ENCODE results near the gene TPPP.
"Not testable (repeated sequence)": the region's sequence is repeated elsewhere in the genome, so short reads cannot be mapped to it uniquely, and the experiment has no call there.

TPPP gene

GRCh38 chr5:692529-693041, 567 bp downstream of the TPPP start:
- not testable (repeated sequence) for DNase-seq

- DNase-seq: no peak
Measured at GRCh38 chr5:691817-692528, 1.2 kb downstream of the TPPP start.

- not testable (repeated sequence) for DNase-seq
Measured at GRCh38 chr5:691049-691448, 2.1 kb downstream of the TPPP start.

GRCh38 chr5:690293-690692, 2.9 kb downstream of the TPPP start:
- DNase-seq: not testable (repeated sequence)

- not testable (repeated sequence) for DNase-seq
Measured at GRCh38 chr5:688348-689010, 4.7 kb downstream of the TPPP start.

- not testable (repeated sequence) for DNase-seq
Measured at GRCh38 chr5:686936-687335, 6.2 kb downstream of the TPPP start.

GRCh38 chr5:686172-686523, 7.0 kb downstream of the TPPP start:
- not testable (repeated sequence) for DNase-seq

- DNase-seq: no peak
Measured at GRCh38 chr5:685262-686171, 7.6 kb downstream of the TPPP start.

- no peak for DNase-seq
Measured at GRCh38 chr5:684751-685216, 8.4 kb downstream of the TPPP start.

GRCh38 chr5:683551-684481, 9.3 kb downstream of the TPPP start:
- no peak for DNase-seq

GRCh38 chr5:682651-683358, 10.3 kb downstream of the TPPP start:
- not testable (repeated sequence) for DNase-seq

GRCh38 chr5:682216-682615, 10.9 kb downstream of the TPPP start:
- DNase-seq: not testable (repeated sequence)

GRCh38 chr5:681317-682191, 11.6 kb downstream of the TPPP start:
- not testable (repeated sequence) for DNase-seq

- not testable (repeated sequence) for DNase-seq
Measured at GRCh38 chr5:680836-681235, 12.3 kb downstream of the TPPP start.

GRCh38 chr5:680118-680795, 12.9 kb downstream of the TPPP start:
- DNase-seq: not testable (repeated sequence)

- DNase-seq: not testable (repeated sequence)
Measured at GRCh38 chr5:679166-679895, 13.8 kb downstream of the TPPP start.

GRCh38 chr5:678521-678920, 14.6 kb downstream of the TPPP start:
- DNase-seq: not testable (repeated sequence)

- DNase-seq: no peak
Measured at GRCh38 chr5:677131-678101, 15.7 kb downstream of the TPPP start.
